ENCODE results near the gene TBC1D13. TPM values are rescaled to one million over a fixed set of nuclear protein-coding genes. Genes with fewer than 3 reads are reported as not detected.

Gene TBC1D13
- 19.2 and 19.9 TPM in 2 replicates for total RNA-seq

GRCh38 chr9:128786681-128787601 lies at the start of gene TBC1D13:
TBC1D13 (plus strand) TSS chr9:128787253; CDS start chr9:128787354, 101 bp downstream.
- H3K27ac Mint-ChIP-seq, result peak within 1 kb of the TSS; percentile 91
- H3K9me3 Mint-ChIP-seq, result no peaks in the 10 kb centered on the region
- H3K4me3 Mint-ChIP-seq, result peak within 1 kb of the TSS; percentile 95
- peak; percentile 97 for DNase-seq
- H3K4me1 Mint-ChIP-seq, result peaks cover 19% of the 10 kb centered on the region
- H3K27me3 Mint-ChIP-seq, result no peaks in the 10 kb centered on the region
- peaks cover 4% of the 10 kb centered on the region for H3K36me3 Mint-ChIP-seq (ENCODE audit: low read depth)
- intact Hi-C loops (cut with micrococcal nuclease), result loop anchor here (1.0 to 2.0 kb wide), 3 partner anchors 16 to 95 kb away; partner anchors contain the start of genes LRRC8A, ZDHHC12 and ZER1

- H3K4me1 Mint-ChIP-seq, result no peaks in the 10 kb centered on the region
- H3K4me3 Mint-ChIP-seq, result no peak overlapping the region
- H3K9me3 Mint-ChIP-seq, result no peaks in the 10 kb centered on the region
- no peaks in the 10 kb centered on the region for H3K27me3 Mint-ChIP-seq
- peaks cover 8% of the 10 kb centered on the region for H3K36me3 Mint-ChIP-seq (ENCODE audit: low read depth)
- intact Hi-C loops (cut with micrococcal nuclease), result no loop called here
- no peak overlapping the region for H3K27ac Mint-ChIP-seq
- DNase-seq, result no peak
Observed at GRCh38 chr9:128742401-128742800, 44.7 kb upstream of the TBC1D13 start.

GRCh38 chr9:128743421-128743820 lies 43.6 kb upstream of the TBC1D13 start:
- peaks cover 7% of the 10 kb centered on the region for H3K36me3 Mint-ChIP-seq (ENCODE audit: low read depth)
- intact Hi-C loops (cut with micrococcal nuclease), result no loop called here
- H3K27me3 Mint-ChIP-seq, result no peaks in the 10 kb centered on the region
- H3K4me3 Mint-ChIP-seq, result no peak overlapping the region
- no peaks in the 10 kb centered on the region for H3K4me1 Mint-ChIP-seq
- DNase-seq, result no peak
- H3K9me3 Mint-ChIP-seq, result no peaks in the 10 kb centered on the region
- H3K27ac Mint-ChIP-seq, result no peak overlapping the region

GRCh38 chr9:128747241-128747640 lies 39.8 kb upstream of the TBC1D13 start:
- no peak overlapping the region for H3K27ac Mint-ChIP-seq
- no peaks in the 10 kb centered on the region for H3K27me3 Mint-ChIP-seq
- intact Hi-C loops (cut with micrococcal nuclease), result no loop called here
- no peaks in the 10 kb centered on the region for H3K9me3 Mint-ChIP-seq
- no peak for DNase-seq
- no peak overlapping the region for H3K4me3 Mint-ChIP-seq
- no peaks in the 10 kb centered on the region for H3K4me1 Mint-ChIP-seq
- H3K36me3 Mint-ChIP-seq (ENCODE audit: low read depth), result no peaks in the 10 kb centered on the region

GRCh38 chr9:128750926-128751595 lies 36.0 kb upstream of the TBC1D13 start:
- no peak overlapping the region for H3K27ac Mint-ChIP-seq
- H3K36me3 Mint-ChIP-seq (ENCODE audit: low read depth), result no peaks in the 10 kb centered on the region
- no peak overlapping the region for H3K4me3 Mint-ChIP-seq
- H3K27me3 Mint-ChIP-seq, result no peaks in the 10 kb centered on the region
- DNase-seq, result no peak
- no peaks in the 10 kb centered on the region for H3K9me3 Mint-ChIP-seq
- no peaks in the 10 kb centered on the region for H3K4me1 Mint-ChIP-seq
- intact Hi-C loops (cut with micrococcal nuclease), result no loop called here

- Mint-ChIP-seq H3K27ac (no peak overlapping the region), H3K4me1 (no peaks in the 10 kb centered on the region), H3K27me3 (no peaks in the 10 kb centered on the region), H3K4me3 (no peak overlapping the region), H3K36me3 (ENCODE audit: low read depth) (no peaks in the 10 kb centered on the region), H3K9me3 (no peaks in the 10 kb centered on the region)
- intact Hi-C loops (cut with micrococcal nuclease), result no loop called here
- no peak for DNase-seq
Observed at GRCh38 chr9:128753627-128754026, 33.4 kb upstream of the TBC1D13 start.

- no peaks in the 10 kb centered on the region for H3K27me3 Mint-ChIP-seq
- H3K27ac Mint-ChIP-seq, result no peak overlapping the region
Observed at GRCh38 chr9:128757602-128758001, 29.5 kb upstream of the TBC1D13 start.

GRCh38 chr9:128762671-128763449 lies 24.2 kb upstream of the TBC1D13 start:
- Mint-ChIP-seq H3K36me3 (ENCODE audit: low read depth) (no peaks in the 10 kb centered on the region), H3K9me3 (no peaks in the 10 kb centered on the region), H3K4me1 (no peaks in the 10 kb centered on the region), H3K27ac (no peak overlapping the region), H3K4me3 (no peak overlapping the region), H3K27me3 (no peaks in the 10 kb centered on the region)
- intact Hi-C loops (cut with micrococcal nuclease), result no loop called here
- no peak for DNase-seq

More at GRCh38 chr9:128757602-128758001, 29.5 kb upstream of the TBC1D13 start:
- no peak for DNase-seq
- Mint-ChIP-seq H3K36me3 (ENCODE audit: low read depth) (no peaks in the 10 kb centered on the region), H3K4me1 (no peaks in the 10 kb centered on the region), H3K9me3 (no peaks in the 10 kb centered on the region), H3K4me3 (no peak overlapping the region)
- intact Hi-C loops (cut with micrococcal nuclease), result no loop called here

- no peaks in the 10 kb centered on the region for H3K36me3 Mint-ChIP-seq (ENCODE audit: low read depth)
- peaks cover 4% of the 10 kb centered on the region for H3K4me1 Mint-ChIP-seq
- no peak overlapping the region for H3K27ac Mint-ChIP-seq
- no peak for DNase-seq
- no peaks in the 10 kb centered on the region for H3K27me3 Mint-ChIP-seq
- H3K4me3 Mint-ChIP-seq, result no peak overlapping the region
- intact Hi-C loops (cut with micrococcal nuclease), result no loop called here
- no peaks in the 10 kb centered on the region for H3K9me3 Mint-ChIP-seq
Observed at GRCh38 chr9:128764361-128764760, 22.7 kb upstream of the TBC1D13 start.

- Mint-ChIP-seq H3K9me3 (no peaks in the 10 kb centered on the region), H3K4me3 (no peak overlapping the region), H3K36me3 (ENCODE audit: low read depth) (no peaks in the 10 kb centered on the region), H3K4me1 (peaks cover 11% of the 10 kb centered on the region), H3K27me3 (no peaks in the 10 kb centered on the region), H3K27ac (no peak overlapping the region)
- intact Hi-C loops (cut with micrococcal nuclease), result no loop called here
- no peak for DNase-seq
Observed at GRCh38 chr9:128765499-128765898, 21.6 kb upstream of the TBC1D13 start.

- intact Hi-C loops (cut with micrococcal nuclease), result no loop called here
- DNase-seq, result no peak
- Mint-ChIP-seq H3K27ac (no peak overlapping the region), H3K4me3 (no peak overlapping the region), H3K4me1 (peaks cover 15% of the 10 kb centered on the region), H3K36me3 (ENCODE audit: low read depth) (no peaks in the 10 kb centered on the region), H3K9me3 (no peaks in the 10 kb centered on the region), H3K27me3 (no peaks in the 10 kb centered on the region)
Observed at GRCh38 chr9:128768606-128769005, 18.4 kb upstream of the TBC1D13 start.

GRCh38 chr9:128770286-128771030 lies 16.6 kb upstream of the TBC1D13 start:
- H3K36me3 Mint-ChIP-seq (ENCODE audit: low read depth), result no peaks in the 10 kb centered on the region
- peak overlapping the region; percentile 87 for H3K4me3 Mint-ChIP-seq
- no peak for DNase-seq
- intact Hi-C loops (cut with micrococcal nuclease), result loop anchor here (1.0 to 5.0 kb wide), 4 partner anchors 17 to 111 kb away; partner anchors contain the start of genes ENDOG, KYAT1, SET and TBC1D13
- H3K27ac Mint-ChIP-seq, result peak overlapping the region; percentile 90
- H3K9me3 Mint-ChIP-seq, result peaks cover 4% of the 10 kb centered on the region
- H3K27me3 Mint-ChIP-seq, result no peaks in the 10 kb centered on the region
- peaks cover 15% of the 10 kb centered on the region for H3K4me1 Mint-ChIP-seq
